ENCODE measurements around the gene ATP2C2.
"Not testable (repeated sequence)": the region's sequence is repeated elsewhere in the genome, so short reads cannot be mapped to it uniquely, and the experiment has no call there.

Gene ATP2C2

DNA sequence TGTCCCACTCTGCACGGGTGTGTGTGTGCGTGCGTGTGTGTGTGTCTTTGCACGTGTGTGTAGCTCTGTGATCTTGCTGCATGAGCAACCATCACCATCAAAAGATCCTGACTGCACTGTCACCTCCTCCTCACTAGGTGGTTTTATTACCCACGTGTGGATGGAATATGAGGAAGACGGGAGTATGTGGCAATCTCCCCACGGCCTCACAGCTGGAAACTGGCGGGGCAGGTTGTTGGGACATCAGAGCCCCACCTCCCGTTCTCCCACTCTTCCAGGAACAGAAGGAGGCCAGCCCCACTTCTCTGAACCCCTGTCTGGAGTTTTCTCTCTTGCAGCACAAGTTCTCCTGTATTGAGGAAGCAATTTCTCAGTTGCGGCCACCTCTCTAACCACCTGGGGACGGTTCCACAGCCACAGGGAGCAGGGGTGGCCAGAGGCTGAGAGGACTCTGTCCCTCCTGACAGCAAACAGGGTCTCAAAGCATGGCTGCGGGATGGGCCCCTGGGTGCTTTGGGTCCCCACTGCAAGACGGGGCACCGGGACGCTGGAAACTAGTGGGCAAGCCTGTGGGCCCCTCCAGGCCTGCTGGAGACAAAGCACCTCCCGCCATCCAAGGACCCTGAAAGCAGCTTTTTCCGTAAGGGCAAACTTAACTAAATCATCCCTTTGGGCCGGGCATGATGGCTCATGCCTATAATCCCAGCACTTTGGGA lies 27.9 kb upstream of the ATP2C2 start:
- no peak for DNase-seq

DNA sequence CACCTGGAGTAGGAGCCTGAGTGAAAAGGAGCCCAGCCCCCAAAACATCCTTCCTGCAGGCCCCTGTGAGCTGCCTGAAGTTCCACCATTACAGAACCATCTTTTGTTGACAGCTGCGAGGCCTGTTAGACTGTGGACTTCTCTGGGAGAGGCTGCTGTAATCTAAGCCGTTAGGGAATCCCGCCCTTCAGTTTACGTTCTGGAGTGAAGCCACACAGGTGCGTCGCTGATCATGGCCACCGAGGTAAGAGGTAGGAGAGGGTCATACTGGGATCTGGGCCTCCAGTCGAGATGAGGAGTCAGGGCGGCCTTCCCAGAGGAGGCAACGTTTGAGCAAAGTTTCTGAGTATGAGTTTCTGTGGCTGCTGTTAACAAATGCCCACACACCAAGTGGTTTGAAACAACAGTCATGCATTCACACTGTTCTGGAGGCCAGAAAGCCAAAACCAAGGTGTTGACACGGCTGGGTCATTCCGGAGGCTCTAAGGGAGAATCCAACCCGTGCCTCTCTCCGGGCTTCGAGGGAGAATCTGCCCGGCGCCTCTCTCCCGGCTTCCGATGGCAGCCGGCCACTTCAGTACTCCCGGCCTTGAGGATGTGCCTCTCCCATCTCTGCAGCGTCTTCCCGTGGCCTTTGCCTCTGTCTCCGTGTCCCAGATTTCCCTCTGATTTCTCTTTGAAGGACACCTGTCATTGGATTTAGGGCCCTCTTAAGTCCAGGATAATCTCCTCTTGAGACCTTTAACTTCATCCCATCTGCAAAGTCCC lies 26.6 kb upstream of the ATP2C2 start:
- DNase-seq = no peak

DNA sequence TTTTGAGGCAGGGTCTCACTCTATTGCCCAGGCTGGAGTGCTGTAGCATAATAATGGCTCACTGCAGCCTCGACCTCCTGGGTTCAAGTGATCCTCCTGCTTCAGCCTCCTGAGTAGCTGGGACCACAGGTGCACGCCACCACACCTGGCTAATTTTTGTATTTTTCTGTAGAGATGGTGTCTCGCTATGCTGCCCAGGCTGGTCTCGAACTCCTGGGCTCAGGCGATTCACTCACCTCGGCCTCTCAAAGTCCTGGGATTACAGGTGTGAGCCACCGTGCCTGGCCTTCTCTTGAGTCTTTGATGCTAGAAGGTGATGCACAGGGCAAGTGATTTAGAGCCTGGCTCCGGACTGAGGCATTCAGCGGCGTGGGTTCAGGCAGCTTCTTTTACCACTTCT lies 24.5 kb upstream of the ATP2C2 start:
- DNase-seq = not testable (repeated sequence)

DNA sequence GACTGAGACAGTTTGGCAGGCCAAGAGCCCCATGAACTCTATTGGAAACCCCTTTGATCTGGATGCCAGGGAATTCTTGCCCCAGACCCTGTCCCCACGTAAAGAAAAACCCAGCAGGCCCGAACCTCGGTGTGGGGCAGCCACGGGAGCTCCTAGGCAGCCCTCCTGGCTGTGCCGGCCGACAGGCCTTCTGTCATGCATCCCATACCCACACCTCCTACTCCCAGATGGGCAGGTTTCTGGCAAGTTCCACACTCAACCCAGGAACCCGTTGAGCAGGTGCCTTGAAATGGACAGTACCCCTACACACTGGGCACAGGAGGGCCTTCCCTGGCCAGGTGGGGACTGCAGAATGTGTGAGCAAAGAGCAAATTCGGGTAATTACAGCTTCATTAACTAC lies 23.6 kb upstream of the ATP2C2 start:
- DNase-seq = no peak

DNA sequence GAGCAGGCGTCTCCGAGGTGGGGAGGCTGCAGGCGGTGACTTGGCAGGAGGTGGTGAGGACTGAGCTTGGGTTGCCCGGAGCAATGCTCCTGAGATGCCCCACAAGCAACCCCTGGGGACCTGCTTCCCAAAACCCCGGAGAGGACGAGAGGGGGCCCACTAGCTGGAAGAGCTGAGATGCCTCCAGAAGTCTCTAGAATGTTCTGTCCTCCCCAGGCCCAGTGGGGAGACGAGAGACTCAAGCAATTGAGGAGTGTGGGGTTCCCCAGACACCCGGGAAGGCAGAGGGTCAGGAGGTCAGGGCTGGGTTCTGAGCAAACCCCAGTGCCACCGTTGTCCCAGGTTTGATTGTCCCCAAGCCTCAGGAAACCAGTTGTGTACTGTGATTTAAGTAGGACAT lies 21.2 kb upstream of the ATP2C2 start:
- DNase-seq = no peak

DNA sequence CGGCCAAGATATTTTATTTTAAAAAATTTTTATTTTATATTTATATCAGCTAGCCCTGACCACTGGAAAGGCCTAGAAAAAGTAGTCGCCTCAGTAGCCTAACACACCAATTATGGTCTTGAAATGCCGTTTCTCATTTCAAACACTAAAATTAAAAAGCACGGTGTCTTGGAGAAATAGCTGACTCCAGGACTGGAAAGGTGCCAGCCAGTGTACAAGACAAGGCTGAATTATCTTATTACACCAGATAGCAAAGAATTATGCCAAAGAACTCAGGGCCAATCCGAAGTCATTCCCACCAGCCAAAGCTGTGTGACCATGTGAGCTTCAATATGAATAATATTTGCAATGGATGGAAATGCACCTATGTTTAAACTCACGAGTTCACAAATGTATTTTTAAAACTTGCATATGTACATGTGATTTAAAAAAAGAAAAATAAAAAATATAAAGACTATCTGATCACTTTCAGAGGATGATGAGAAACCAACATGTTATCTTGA lies 19.9 kb upstream of the ATP2C2 start:
- no peak for DNase-seq

DNA sequence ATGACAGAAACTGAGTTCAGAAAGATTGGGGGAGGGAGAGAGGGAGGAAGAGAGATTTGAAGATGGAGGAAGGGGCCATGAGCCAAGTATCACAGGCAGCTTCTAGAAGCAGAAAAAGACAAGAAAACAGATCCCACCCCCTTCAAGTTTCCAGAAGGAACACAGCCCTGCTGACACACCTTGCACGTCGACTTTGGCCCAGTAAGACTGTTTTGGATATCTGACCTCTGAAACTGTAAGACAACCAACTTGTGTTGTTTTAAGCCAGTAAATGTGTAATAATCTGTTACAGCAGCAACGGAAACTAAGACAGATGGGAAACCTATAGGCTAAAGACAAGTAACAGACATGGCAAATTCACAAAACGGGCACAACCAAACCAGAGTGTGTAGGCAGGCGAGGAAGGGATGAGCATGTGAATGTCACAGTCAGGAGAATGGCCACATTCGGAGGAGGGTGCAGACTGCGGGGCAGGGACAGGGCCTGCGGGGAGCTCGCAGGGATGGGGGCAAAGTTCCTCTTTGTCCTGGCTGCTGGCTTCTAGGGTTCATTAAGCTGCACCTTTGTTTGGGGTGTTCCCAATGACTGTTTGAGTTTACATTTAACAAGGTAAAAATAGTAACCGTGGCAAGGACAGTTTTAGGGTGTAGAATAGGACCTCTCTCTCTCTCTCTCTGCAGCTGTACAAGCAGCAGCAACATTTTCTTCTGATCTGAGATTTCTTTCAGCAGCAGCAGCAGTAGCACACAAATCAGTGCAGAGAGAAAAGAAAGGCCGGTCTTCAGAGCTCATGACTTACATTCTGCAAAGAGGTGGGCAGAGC lies 18.3 kb upstream of the ATP2C2 start:
- DNase-seq = no peak

DNA sequence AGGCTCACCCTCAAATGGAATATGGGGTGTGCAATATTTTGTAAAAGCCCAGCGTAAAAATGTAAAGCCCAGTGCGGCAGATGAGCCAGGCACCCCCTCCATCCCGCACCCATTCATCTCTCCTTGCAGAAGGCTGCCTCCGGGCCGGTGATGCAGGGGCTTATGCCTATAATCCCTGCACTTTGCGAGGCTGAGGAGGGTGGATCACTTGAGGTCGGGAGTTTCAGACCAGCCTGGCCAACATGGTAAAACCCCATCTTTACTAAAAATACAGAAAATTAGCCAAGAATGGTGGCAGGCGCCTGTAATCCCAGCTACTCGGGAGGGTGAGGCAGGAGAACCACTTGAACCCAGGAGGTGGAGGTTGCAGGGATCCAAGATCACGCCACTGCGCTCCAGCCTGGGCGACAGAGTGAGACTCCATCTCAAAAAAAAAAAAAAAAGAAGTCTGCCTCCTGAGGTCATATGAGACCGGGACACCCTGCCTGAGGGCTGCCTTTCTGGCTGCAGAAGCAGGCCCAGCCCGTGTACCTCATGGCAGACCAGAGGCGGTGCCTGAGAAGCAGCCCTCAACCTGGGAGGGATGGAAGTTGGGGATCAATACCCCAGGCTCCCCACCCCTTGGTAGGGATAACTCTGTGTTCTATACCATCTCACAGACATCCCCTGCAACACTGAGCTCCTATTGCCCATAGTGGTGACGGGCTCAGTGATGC lies 17.5 kb upstream of the ATP2C2 start:
- no peak for DNase-seq

DNA sequence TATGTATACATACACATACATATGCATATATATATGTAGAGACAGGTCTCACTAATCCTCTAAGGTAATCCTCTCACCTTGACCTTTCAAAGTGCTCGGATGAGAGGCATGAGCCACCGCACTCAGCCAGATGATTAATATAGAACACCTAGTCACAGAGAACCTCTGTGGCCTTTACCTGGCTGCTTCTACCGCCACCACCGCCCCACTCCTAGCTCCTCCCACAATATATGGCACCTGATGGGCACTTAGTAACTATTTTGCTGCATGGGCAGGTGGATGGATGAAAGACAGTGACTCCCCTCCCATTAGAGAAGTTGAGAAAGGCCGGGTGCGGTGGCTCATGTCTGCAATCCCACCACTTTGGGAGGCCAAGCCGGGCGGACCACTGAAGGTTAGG lies 16.7 kb upstream of the ATP2C2 start:
- no peak for DNase-seq

DNA sequence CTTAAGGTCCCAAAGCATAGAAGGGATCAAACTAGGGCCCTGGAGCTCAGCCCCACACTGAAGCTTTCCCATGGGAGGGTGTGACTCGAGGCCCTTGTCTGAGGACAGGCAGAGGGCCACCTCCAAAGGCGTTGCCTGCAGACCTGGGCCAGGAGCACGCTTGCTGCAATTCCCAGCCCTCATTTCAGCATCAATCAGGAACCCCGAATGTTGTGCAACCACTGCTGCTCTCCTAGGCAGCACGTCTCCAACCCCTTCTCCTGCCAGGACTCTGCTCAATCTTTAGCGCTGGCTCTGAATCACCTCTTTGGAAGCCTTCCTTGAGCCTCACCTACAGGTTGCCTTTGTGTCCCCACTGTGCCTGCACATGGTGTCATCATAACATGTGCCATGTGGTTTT lies 14.0 kb upstream of the ATP2C2 start:
- DNase-seq = no peak

DNA sequence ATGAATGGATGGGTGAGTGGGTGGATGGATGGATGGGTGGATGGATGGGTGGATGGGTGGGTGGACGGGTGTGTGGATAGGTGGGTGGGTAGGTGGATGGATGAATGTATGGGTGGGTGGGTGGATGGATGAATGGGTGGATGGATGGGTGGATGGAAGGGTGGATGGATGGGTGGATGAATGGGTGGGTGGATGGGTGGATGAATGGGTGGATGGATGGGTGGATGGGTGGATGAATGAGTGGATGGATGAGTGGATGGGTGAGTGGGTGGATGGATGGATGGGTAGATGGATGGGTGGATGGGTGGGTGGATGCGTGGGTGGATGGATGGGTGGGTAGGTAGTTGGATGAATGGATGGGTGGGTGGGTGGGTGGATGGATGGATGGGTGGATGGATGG lies 13.2 kb upstream of the ATP2C2 start:
- no peak for DNase-seq

DNA sequence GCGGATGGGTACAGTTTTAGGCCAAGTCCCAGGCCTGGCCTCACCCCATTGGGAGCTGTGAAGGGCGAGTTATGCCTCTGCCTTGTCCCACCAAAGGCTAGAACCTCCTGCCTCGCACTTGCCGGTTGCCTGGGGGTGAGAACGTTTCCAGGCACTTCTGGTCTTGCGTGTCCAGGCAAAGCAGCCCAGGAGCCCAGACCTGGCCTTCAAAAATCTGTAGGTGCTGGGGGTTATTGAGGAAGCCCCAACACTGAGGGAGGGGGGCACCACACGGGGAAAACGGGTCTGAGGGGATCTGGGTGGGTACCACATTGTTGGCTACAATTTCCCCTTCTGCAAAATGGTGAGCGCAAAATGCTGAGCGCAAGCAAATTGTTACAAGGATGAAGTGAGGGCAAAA lies 12.2 kb upstream of the ATP2C2 start:
- DNase-seq = no peak

DNA sequence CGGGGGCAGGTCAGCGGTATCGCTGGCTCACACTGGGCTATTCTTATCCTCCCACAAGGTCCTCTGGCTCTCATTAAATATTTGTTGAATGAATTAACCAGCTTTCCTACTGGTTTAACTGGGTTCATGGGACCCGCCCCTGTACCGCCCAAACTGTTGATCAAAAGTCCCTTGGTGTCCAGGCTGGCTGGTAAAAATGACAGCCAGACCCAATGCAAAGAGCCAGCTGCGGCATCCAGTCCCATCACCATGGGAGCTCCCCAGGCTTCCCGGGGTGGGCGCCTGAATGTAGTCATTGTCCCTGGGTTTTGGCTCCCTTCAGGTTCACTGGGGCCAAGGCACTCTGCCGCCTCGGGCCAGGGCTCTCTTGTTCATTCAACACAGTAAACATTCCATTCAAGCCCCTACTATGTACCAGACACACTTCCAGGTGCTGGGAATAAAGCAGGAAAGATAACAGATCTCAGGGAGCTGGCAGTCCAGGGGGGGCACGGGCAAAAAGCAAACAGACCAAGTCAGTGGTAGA lies 11.7 kb upstream of the ATP2C2 start:
- no peak for DNase-seq

DNA sequence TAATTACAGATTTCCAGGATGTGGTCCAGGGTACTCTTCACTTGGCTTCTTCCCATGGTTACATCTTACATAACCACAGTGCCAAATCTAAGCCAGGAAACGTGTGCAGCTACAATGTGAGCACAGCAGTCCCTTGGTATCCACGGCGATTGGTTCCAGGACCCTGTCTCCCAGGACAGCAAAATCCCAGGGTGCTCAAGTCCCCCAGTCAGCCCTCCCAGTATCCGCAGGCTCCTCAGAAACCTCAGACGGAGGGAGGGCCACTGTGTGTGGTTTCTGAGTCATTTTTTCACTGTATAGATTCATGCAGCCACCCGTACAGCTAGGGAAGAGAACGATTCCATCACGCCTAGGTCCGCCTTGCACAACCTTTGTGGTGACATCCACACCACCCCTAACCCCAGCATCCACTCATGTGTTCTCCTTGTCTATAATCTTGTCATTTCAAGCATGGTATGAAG lies 11.1 kb upstream of the ATP2C2 start:
- DNase-seq = no peak

DNA sequence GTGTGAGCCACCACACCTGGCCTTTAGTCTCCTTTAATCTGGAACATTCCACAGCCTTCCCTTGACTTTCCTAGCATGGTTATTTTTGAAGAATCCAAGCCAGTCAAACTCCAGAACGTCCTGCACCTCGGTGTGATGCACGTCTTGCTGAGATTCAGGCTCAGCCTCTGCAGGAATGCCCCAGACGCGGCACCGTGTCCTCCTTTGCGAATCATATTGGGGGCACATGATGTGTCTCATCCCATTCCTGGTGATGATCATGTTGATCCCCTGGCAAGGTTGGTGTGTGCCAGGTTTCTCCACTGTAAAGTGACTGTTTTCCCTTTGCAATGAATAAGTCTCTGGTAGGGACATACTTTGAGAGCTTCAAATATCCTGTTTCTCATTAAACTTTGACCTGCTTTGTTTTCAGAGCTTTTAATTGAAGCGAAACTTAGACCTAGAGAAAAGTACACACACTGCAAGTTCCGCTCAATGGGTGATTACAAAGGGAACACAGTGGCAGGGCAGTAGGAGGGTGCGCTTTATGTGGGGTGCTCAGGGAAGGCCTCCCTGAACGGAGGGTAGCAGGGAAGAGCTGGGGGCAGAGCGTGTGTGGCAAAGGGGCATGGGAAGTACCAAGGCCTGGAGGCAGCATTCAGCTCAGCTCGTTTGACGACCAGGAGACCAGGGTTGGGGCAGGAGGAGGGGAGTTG lies 9.6 kb upstream of the ATP2C2 start:
- DNase-seq = no peak

DNA sequence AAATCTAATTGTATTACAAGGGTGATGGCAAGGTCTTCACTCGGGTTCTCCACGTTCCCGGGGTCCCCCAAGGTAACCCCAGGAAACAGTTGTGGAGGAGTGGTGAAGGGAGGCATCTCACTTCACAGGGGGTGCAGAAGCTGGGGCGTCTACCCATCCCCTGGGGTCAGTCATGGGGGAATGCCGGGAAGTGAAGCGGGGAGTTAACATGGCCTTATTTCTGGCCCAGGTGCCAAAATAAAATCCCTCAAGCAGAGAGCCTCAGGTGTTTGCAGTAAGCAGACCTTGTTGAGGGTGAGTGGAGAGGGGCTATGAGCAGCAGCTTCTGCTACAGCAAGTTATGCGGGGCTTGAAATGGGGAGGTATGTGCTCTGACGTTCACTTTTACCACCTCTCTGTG lies 9.0 kb upstream of the ATP2C2 start:
- DNase-seq = no peak

DNA sequence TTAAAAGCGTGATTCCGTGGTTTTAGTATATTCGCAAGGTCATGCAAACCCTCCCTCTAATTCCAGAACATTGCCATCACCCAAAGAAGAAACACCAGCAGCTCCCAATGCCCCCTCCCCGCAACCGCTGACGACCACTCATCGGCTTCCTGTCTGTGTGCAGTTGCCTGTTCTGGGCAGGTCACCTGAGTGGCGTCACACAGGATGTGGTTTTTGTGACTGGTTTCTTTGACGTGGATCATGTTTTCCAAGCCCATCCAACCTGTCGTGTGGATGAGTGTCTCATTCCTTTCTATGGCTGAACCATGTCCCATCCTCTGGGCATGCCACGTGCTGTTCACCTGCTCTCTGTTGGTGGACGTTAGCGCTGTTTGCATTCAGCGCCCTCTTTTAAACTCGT lies 8.2 kb upstream of the ATP2C2 start:
- no peak for DNase-seq

DNA sequence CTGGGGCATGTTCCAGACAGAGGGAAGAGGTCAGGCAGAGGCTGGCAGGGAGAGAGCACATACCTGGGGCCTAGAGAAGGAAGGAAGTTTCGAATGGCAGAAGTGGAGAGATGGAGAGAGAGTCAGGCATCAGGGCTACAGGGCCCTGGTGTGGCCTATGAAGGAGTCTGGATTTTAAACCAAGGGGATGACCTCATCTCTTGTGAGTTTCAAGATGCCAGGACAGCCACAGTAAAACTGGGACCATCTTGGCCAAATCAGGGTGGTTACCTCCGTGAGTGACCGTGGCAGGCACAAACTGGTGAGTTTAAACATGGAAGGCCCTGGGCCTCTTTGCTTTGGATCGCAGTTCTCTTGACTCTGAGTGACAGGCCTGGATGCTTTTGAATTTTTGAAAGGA lies 7.6 kb upstream of the ATP2C2 start:
- no peak for DNase-seq

DNA sequence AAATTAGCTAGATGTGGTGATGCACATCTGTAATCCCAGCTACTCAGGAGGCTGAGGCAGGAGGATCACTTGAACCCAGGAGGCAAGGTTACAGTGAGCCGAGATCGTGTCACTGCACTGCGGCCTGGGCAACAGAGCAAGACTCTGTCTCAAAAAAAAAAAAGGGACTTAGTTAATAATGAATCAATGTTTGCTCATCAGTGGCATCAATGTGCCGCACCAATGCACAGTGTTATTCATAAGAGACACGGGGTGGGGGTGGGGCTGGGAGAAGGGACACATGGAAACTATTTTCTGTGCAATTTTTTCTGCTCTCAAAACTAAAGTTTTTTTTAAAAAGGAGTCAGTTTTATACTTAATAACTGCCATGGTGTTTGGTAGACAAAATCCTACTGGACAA lies 6.8 kb upstream of the ATP2C2 start:
- DNase-seq = no peak

DNA sequence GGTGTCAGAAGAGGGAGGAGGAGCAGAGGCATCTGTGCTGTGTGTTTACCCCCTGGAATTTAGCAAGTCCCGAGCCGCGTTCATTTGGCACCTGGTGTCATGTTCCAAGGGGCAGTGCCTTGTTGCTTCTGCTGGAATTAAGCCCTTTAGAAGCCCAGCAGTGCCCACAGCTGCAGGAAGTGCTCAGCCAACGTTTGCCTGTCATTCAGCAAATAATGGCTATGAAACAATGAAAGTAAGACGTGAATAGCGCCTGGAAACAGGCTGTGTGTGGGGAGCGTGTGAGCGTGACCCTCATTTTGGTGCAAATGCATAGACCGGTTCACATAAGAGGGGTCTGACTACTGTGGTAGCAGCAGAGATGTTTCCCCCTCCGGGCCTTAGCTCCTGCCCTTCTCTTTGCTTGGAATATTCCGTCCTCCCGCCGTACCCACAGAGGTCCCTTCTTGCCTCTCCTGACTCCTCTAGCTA lies 5.8 kb upstream of the ATP2C2 start:
- DNase-seq = no peak

DNA sequence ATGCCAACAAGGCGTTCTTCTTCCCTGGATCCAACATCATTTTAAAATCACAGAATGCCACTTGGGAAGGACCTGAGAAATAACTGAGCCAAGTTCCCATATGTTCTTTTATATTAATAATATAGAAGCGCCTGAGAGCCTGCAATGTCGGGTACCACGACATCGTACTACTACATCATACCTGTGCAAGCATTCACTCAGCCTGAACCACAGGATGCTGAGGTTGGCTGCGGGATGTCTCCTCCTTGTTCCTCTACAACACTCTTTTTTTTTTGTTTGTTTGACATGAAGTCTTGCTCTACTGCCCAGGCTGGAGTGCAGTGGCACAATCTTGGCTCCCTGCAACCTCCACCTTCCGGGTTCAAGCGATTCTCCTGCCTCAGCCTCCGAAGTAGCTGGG lies 2.1 kb upstream of the ATP2C2 start:
- DNase-seq = no peak

DNA sequence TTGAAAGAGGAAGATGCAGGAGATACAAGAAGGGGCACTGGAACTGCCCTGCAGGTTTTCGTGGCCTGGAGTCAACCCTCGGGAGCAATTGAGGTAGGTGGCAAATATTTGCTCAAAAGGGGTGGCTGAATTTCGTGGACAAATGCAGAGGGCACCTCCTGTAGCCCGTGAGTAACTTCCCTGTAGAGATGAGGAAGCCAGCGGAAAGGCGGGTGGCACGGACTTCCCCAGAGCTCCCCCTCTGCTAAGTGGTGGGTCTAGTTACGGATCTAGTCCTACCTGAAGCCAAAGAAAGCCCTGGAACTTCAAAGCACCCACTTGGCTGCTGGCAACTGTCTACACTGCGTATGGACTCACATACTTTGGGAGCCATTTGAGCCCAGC lies 1.0 kb upstream of the ATP2C2 start:
- no peak for DNase-seq

All from SHP77 treated with DMSO at 0.1 percent for 48 hours (cell line).